Measurements from ENCODE around the gene NOS1AP. TPM values are rescaled to one million over a fixed set of nuclear protein-coding genes. Genes with fewer than 3 reads are reported as not detected.
"Not testable (repeated sequence)": the region's sequence is repeated elsewhere in the genome, so short reads cannot be mapped to it uniquely, and the experiment has no call there.

NOS1AP gene
- polyA plus RNA-seq, 4 donors, result 0.89 to 2.1 (median 1.7) TPM

GRCh38 chr1:162173607-162174006 is 104.1 kb downstream of the NOS1AP start:
- H3K4me3 ChIP-seq (ENCODE audit: low read depth in 1 of 3, low read length in 3 of 3); DNase-seq; H3K9me3 ChIP-seq (ENCODE audit: control insufficient read depth in 2 of 2, insufficient read depth in 1 of 2, low read depth in 1 of 2, low read length in 1 of 2); H3K4me1 ChIP-seq (ENCODE audit: control insufficient read depth in 3 of 3, insufficient read depth in 2 of 3, low read depth in 1 of 3, low read length in 2 of 3); FAIRE-seq; H3K27ac ChIP-seq (ENCODE audit: low read depth in 1 of 3, low read length in 2 of 3); H3K36me3 ChIP-seq (ENCODE audit: control insufficient read depth in 3 of 3, insufficient read depth in 2 of 3, low read depth in 1 of 3, low read length in 3 of 3); H3K27me3 ChIP-seq (ENCODE audit: control insufficient read depth in 3 of 3, insufficient read depth in 3 of 3, low read length in 3 of 3): not testable (repeated sequence)
- 95 to 100% (median 96%) methylated on average over 1 of the region's 1 CpG for WGBS, 3 donors

- H3K4me3 ChIP-seq (ENCODE audit: low read depth in 1 of 3, low read length in 3 of 3); H3K9me3 ChIP-seq (ENCODE audit: control insufficient read depth in 2 of 2, insufficient read depth in 1 of 2, low read depth in 1 of 2, low read length in 1 of 2); H3K27ac ChIP-seq (ENCODE audit: low read depth in 1 of 3, low read length in 2 of 3); H3K4me1 ChIP-seq (ENCODE audit: control insufficient read depth in 3 of 3, insufficient read depth in 2 of 3, low read depth in 1 of 3, low read length in 2 of 3); H3K36me3 ChIP-seq (ENCODE audit: control insufficient read depth in 3 of 3, insufficient read depth in 2 of 3, low read depth in 1 of 3, low read length in 3 of 3); DNase-seq; FAIRE-seq; H3K27me3 ChIP-seq (ENCODE audit: control insufficient read depth in 3 of 3, insufficient read depth in 3 of 3, low read length in 3 of 3): not testable (repeated sequence)
- WGBS, 3 donors, result 94 to 100% (median 96%) methylated on average over 2 of the region's 4 CpGs
These were observed 104.5 kb downstream of the NOS1AP start for GRCh38 chr1:162174027-162174426.

- DNase-seq (no peak), FAIRE-seq (no peak)
- Histone ChIP-seq H3K4me3 (ENCODE audit: low read depth in 1 of 3, low read length in 3 of 3) (no peak overlapping the region), H3K27ac (ENCODE audit: low read depth in 1 of 3, low read length in 2 of 3) (no peak overlapping the region), H3K4me1 (ENCODE audit: control insufficient read depth in 3 of 3, insufficient read depth in 2 of 3, low read depth in 1 of 3, low read length in 2 of 3) (peaks cover 0 to 3% (median 0%) of the 10 kb centered on the region in 3 donors), H3K27me3 (ENCODE audit: control insufficient read depth in 3 of 3, insufficient read depth in 3 of 3, low read length in 3 of 3) (no peaks in the 10 kb centered on the region), H3K36me3 (ENCODE audit: control insufficient read depth in 3 of 3, insufficient read depth in 2 of 3, low read depth in 1 of 3, low read length in 3 of 3) (no peaks in the 10 kb centered on the region), H3K9me3 (ENCODE audit: control insufficient read depth in 2 of 2, insufficient read depth in 1 of 2, low read depth in 1 of 2, low read length in 1 of 2) (no peaks in the 10 kb centered on the region)
- 71 to 85% (median 85%) methylated on average over 9 of the region's 9 CpGs for WGBS, 3 donors
These were observed 106.0 kb downstream of the NOS1AP start for GRCh38 chr1:162175379-162176081.

GRCh38 chr1:162177126-162177525 is 107.6 kb downstream of the NOS1AP start:
- WGBS, 3 donors, result 87 to 93% (median 91%) methylated on average over 6 of the region's 6 CpGs
- H3K27me3 ChIP-seq (ENCODE audit: control insufficient read depth in 3 of 3, insufficient read depth in 3 of 3, low read length in 3 of 3), result no peaks in the 10 kb centered on the region
- H3K9me3 ChIP-seq (ENCODE audit: control insufficient read depth in 2 of 2, insufficient read depth in 1 of 2, low read depth in 1 of 2, low read length in 1 of 2), result no peaks in the 10 kb centered on the region
- FAIRE-seq (no peak), DNase-seq (no peak)
- no peaks in the 10 kb centered on the region for H3K36me3 ChIP-seq (ENCODE audit: control insufficient read depth in 3 of 3, insufficient read depth in 2 of 3, low read depth in 1 of 3, low read length in 3 of 3)
- H3K4me3 ChIP-seq (ENCODE audit: low read depth in 1 of 3, low read length in 3 of 3), result no peak overlapping the region
- no peak overlapping the region for H3K27ac ChIP-seq (ENCODE audit: low read depth in 1 of 3, low read length in 2 of 3)
- H3K4me1 ChIP-seq (ENCODE audit: control insufficient read depth in 3 of 3, insufficient read depth in 2 of 3, low read depth in 1 of 3, low read length in 2 of 3), result peaks cover 0 to 3% (median 0%) of the 10 kb centered on the region in 3 donors

- FAIRE-seq (no peak), DNase-seq (no peak)
- peaks cover 0 to 3% (median 0%) of the 10 kb centered on the region in 3 donors for H3K4me1 ChIP-seq (ENCODE audit: control insufficient read depth in 3 of 3, insufficient read depth in 2 of 3, low read depth in 1 of 3, low read length in 2 of 3)
- H3K27ac ChIP-seq (ENCODE audit: low read depth in 1 of 3, low read length in 2 of 3), result no peak overlapping the region
- H3K9me3 ChIP-seq (ENCODE audit: control insufficient read depth in 2 of 2, insufficient read depth in 1 of 2, low read depth in 1 of 2, low read length in 1 of 2), result no peaks in the 10 kb centered on the region
- H3K36me3 ChIP-seq (ENCODE audit: control insufficient read depth in 3 of 3, insufficient read depth in 2 of 3, low read depth in 1 of 3, low read length in 3 of 3), result no peaks in the 10 kb centered on the region
- H3K27me3 ChIP-seq (ENCODE audit: control insufficient read depth in 3 of 3, insufficient read depth in 3 of 3, low read length in 3 of 3), result no peaks in the 10 kb centered on the region
- no peak overlapping the region for H3K4me3 ChIP-seq (ENCODE audit: low read depth in 1 of 3, low read length in 3 of 3)
- 81 to 95% (median 88%) methylated on average over 4 of the region's 4 CpGs for WGBS, 3 donors
These were observed 108.9 kb downstream of the NOS1AP start for GRCh38 chr1:162178432-162178831.

GRCh38 chr1:162179121-162179520 is 109.6 kb downstream of the NOS1AP start:
- no peak for FAIRE-seq
- peaks cover 0 to 3% (median 0%) of the 10 kb centered on the region in 3 donors for H3K4me1 ChIP-seq (ENCODE audit: control insufficient read depth in 3 of 3, insufficient read depth in 2 of 3, low read depth in 1 of 3, low read length in 2 of 3)
- H3K4me3 ChIP-seq (ENCODE audit: low read depth in 1 of 3, low read length in 3 of 3), result no peak overlapping the region
- H3K27me3 ChIP-seq (ENCODE audit: control insufficient read depth in 3 of 3, insufficient read depth in 3 of 3, low read length in 3 of 3), result no peaks in the 10 kb centered on the region
- 23 to 54% (median 39%) methylated on average over 4 of the region's 4 CpGs for WGBS, 3 donors
- H3K9me3 ChIP-seq (ENCODE audit: control insufficient read depth in 2 of 2, insufficient read depth in 1 of 2, low read depth in 1 of 2, low read length in 1 of 2), result no peaks in the 10 kb centered on the region
- H3K36me3 ChIP-seq (ENCODE audit: control insufficient read depth in 3 of 3, insufficient read depth in 2 of 3, low read depth in 1 of 3, low read length in 3 of 3), result no peaks in the 10 kb centered on the region
- no peak overlapping the region for H3K27ac ChIP-seq (ENCODE audit: low read depth in 1 of 3, low read length in 2 of 3)
- DNase-seq, result peak in 1 of 2 donors; percentile 29

- Histone ChIP-seq H3K27me3 (ENCODE audit: control insufficient read depth in 3 of 3, insufficient read depth in 3 of 3, low read length in 3 of 3) (no peaks in the 10 kb centered on the region), H3K27ac (ENCODE audit: low read depth in 1 of 3, low read length in 2 of 3) (no peak overlapping the region), H3K4me1 (ENCODE audit: control insufficient read depth in 3 of 3, insufficient read depth in 2 of 3, low read depth in 1 of 3, low read length in 2 of 3) (peaks cover 0 to 3% (median 0%) of the 10 kb centered on the region in 3 donors), H3K4me3 (ENCODE audit: low read depth in 1 of 3, low read length in 3 of 3) (no peak overlapping the region), H3K9me3 (ENCODE audit: control insufficient read depth in 2 of 2, insufficient read depth in 1 of 2, low read depth in 1 of 2, low read length in 1 of 2) (no peaks in the 10 kb centered on the region), H3K36me3 (ENCODE audit: control insufficient read depth in 3 of 3, insufficient read depth in 2 of 3, low read depth in 1 of 3, low read length in 3 of 3) (no peaks in the 10 kb centered on the region)
- no peak for FAIRE-seq
- DNase-seq, result no peak
These were observed 111.3 kb downstream of the NOS1AP start for GRCh38 chr1:162180813-162181212.

- DNase-seq (no peak), FAIRE-seq (no peak)
- Histone ChIP-seq H3K36me3 (ENCODE audit: control insufficient read depth in 3 of 3, insufficient read depth in 2 of 3, low read depth in 1 of 3, low read length in 3 of 3) (no peaks in the 10 kb centered on the region), H3K27me3 (ENCODE audit: control insufficient read depth in 3 of 3, insufficient read depth in 3 of 3, low read length in 3 of 3) (no peaks in the 10 kb centered on the region), H3K9me3 (ENCODE audit: control insufficient read depth in 2 of 2, insufficient read depth in 1 of 2, low read depth in 1 of 2, low read length in 1 of 2) (no peaks in the 10 kb centered on the region), H3K4me1 (ENCODE audit: control insufficient read depth in 3 of 3, insufficient read depth in 2 of 3, low read depth in 1 of 3, low read length in 2 of 3) (peaks cover 0 to 3% (median 0%) of the 10 kb centered on the region in 3 donors), H3K4me3 (ENCODE audit: low read depth in 1 of 3, low read length in 3 of 3) (no peak overlapping the region), H3K27ac (ENCODE audit: low read depth in 1 of 3, low read length in 2 of 3) (no peak overlapping the region)
- 82 to 87% (median 86%) methylated on average over 4 of the region's 4 CpGs for WGBS, 3 donors
These were observed 112.6 kb downstream of the NOS1AP start for GRCh38 chr1:162182090-162182489.
